ENCODE results near the gene KCMF1.

Gene KCMF1

DNA sequence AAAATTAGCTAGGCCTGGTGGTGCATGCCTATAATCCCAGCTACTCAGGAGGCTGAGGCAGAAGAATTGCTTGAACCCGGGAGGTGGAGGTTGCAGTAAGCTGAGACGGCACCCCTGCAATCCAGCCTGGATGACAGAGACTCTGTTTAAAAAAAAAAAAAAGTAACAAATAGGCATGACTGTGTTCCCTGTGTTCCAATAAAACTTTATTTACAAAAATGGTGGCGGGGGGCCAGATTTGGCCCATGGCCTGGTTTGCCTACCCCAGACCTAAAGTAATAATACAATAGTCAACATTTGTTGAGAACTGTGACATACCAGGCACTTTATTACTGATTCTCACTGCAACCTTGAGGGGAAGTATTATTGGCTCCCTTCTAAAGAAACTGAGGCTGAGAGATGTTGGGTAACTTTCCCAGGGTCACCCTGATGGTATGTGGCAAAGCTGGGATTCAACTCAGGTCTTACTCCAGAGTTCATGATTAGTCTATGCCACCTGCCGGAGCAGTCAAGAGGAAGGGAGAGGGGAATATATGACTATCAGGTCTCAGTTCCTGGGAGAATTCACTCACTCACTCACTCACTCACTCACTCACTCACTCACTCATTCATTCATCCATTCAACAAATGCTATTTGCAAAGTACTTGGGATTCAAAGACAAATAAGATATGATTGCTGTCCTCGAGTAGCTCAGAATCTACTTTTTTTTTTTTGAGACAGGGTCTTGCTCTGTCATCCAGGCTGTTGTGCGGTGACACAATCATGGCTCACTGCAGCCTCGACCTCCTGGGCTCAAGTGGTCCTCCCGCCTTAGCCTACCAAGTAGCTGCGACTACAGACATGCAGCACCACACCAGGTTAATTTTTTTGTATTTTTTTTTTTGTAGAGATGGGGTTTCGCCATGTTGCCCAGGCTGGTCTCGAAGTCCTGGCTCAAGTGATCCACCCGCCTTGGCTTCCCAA is 14.3 kb upstream of the KCMF1 start:
- in situ Hi-C loops (cut with MboI; ENCODE audit: low sequenced_read_pairs), result no loop called here

DNA sequence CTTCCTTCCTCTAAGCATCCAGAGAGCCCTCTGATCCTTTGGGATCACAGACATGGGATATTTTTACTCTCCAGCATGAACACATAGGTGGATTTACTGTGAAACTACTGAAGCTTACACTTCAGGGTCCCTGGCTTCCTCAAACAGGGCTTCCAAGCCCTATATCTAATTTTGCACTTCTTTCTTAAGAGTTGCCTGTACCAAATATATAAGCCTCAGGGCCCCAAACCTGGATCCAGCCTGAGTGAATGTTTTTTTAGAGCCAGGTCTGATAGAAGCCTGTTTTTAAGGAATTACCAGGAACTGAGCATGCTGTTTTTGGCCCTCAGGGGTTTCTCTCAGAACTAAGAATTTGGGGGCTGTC is 13.2 kb upstream of the KCMF1 start:
- in situ Hi-C loops (cut with MboI; ENCODE audit: low sequenced_read_pairs), result no loop called here

DNA sequence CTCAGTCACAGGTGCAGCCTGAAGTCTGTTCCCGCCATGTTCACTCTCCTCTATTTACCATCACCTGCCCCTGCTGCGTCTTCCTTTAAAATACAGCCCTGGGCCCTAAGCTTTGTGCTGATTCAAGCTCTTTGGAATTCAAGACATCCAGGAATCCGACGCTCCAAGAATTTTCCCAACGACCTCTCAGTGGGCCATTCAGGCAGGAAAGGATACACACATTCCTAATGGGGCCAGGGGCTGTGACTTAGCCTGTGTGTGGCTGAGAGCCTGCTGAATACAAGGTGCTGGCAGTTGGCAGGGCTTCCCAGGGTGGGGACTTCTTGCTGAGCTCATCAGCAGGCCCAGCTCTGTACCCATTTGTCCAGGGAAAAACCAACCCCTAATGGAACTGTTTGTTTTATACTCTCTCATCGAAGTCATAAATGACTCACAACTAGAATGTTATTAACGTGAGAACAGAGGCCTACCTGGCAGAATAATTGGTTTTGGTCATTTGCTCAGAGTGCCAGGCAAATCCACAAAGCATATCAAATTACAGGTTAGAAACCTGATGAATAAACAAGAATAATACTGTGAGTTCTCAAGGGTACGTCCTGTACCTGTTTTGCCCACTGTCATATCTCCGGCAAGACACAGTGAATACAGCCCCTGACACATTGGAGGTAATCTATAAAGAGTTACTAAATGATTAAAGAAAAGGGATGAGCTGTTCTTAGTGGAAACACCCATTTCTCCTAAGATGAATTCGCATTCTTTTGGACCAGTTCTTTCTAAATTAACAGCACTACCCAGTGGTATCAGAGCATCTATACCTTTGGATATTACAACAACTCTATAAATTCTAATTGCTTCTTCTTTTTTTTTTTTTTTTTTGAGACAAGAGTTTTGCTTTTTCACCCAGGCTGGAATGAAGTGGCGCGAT is 12.6 kb upstream of the KCMF1 start:
- in situ Hi-C loops (cut with MboI; ENCODE audit: low sequenced_read_pairs), result no loop called here

DNA sequence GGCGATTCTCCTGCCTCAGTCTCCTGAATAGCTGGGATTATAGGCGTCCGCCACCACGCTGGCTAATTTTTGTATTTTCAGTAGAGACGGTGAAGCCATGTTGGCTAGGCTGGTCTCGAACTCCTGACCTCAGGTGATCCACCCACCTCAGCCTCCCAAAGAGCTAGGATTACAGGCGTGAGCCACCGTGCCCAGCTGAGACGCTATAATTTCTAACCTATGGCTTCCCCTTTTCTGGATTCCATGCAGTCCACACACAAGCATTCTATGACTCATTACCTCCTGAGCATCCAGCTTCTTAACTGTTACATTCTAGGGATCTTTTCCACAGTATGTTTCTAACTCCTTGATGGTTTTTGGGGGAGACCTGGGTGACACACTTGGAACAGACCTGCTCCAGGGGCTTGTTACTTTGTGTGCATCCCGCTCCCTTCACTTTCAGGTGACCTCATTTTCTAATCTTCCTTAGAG is 11.8 kb upstream of the KCMF1 start:
- in situ Hi-C loops (cut with MboI; ENCODE audit: low sequenced_read_pairs), result no loop called here

DNA sequence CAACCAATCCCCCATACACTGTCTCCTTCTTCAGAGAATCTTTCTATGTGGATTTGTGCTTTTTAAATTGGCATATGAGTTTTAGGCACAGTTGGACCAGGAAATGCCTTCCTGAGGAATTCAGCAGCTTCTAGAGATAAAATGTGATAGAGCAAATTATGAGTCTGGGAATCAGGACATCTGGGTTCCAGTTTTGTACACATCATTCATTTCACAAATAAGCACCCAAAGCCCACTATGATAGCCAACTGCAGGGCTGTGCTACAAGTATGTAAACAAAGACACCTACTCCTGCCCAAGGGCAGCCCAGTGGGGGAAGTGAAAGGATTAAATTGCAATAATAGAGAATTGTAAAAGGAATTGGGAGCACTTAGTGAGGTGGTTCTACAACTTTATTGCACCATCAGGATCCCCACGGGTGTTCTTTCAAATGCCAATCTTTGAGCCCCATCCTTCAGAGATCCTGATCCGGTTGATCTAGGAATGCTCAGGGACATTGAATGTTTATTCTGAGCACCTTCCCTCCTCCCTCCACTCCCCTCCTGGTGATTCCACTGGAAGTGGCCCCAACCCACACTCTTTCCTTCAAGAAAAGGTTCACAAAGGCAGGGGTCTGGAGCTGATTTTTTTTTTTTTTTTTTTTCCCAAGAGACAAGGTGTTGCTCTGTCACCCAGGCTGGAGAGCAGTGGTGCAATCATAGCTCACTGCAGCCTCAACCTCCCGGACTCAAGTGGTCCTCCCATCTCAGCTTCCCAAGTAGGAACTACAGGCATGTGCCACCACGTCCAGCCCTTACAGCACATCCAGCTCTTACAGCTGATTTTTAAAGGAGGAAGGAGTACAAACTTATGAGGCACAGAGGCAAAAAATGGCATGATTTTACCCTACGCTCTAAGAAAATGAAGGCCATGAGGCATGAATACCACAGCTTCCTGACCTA is 11.1 kb upstream of the KCMF1 start:
- in situ Hi-C loops (cut with MboI; ENCODE audit: low sequenced_read_pairs), result no loop called here

DNA sequence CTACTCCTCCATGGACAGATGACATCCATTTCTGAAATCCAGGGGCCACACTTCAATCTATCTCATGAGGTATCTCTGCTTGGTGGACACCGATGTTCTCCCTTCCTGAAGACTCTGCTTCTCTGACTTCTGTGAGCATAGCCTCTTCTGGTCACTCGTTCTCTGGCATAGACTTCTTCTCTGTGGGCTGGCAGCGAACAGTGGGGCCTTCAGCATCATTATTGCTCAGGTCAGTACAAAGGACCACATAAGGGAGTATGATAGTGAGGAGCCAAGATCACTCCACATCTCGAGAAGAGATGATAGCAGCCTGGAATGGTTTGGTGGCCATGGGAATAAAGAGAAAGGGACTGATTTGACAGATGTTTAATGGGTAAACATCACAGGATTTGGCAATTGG is 8.0 kb upstream of the KCMF1 start:
- in situ Hi-C loops (cut with MboI; ENCODE audit: low sequenced_read_pairs), result no loop called here

DNA sequence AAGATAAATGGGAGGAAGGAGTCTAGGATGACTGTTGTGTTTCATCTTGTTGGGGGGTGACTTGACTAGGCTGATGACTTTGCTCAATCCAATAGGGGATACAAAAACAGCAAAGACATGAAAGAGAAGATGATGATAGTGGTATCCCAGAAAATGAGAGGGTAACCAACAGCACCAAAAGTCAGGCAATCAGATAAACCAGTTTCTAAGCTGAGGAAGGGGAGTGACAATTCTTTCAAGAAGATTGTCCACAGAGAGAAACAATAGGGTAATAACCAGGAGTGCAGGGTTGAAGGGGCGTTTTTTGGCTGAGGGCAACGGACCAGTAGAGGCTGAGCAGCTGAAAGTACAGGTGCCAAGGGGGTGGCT is 7.7 kb upstream of the KCMF1 start:
- in situ Hi-C loops (cut with MboI; ENCODE audit: low sequenced_read_pairs), result no loop called here

DNA sequence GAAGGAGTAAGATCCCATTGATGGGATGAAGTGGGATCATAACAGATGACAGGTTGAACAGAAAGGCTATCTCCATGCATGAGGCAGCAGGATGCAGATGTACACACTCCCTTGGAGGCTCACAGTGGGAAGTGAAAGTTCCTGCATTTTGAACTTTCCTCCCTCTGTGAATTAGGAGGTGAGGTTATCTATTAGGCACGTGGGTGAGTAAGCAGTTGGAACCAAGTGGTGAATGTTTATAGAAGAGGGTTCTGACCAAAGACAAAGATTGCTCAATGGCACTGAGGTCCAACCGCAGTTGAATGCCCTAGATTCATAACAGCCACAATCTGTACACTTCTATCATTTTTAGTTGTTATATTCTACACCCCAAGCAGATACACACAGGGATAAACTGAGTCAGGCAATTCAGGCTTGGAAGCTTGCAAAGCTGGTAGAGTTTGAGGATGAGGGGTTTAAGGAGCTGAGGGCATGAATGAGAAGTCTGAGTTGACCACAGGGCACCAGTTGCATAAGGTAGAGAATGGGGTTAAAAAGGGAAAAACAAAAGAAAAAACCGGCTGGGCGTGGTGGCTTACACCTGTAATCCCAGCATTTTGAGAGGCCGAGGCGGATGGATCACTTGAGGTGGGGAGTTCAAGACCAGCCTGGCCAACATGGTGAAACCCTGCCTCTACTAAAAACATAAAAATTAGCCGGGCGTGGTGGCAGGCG is 7.1 kb upstream of the KCMF1 start:
- in situ Hi-C loops (cut with MboI; ENCODE audit: low sequenced_read_pairs), result no loop called here

DNA sequence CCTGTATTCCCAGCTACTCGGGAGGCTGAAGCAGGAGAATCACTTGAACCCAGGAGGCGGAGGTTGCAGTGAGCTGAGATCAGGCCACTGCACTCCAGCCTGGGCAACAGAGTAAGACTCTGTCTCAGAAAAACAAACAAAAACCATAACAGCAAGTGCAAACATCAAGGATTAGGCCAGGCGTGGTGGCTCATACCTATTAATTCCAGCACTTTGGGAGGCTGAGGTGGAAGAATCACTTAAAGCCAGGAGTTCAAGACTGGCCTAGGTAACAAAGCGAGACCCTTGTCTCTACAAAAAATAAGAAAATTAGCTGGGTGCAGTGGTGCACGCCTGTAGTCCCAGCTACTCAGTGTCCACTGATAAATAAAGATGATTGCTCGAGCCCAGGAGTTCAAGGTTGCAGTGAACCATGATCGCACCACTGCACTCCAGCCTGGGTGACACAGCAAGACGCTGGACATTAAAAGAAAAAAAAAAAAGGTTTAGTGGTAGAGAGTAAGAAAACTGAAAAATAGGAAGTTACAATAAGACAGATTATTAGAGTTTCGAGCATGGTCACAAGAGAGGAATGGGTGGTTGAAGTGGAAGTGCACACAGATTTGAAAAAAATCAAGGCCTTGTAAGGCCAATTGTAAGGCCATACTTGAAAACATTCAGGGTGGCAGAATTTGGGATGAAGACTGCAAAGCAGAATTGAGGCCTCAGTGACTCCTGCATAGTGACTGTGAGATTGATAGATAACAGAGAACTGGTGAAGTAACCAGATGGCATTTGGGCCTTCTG is 6.4 kb upstream of the KCMF1 start:
- in situ Hi-C loops (cut with MboI; ENCODE audit: low sequenced_read_pairs), result no loop called here

DNA sequence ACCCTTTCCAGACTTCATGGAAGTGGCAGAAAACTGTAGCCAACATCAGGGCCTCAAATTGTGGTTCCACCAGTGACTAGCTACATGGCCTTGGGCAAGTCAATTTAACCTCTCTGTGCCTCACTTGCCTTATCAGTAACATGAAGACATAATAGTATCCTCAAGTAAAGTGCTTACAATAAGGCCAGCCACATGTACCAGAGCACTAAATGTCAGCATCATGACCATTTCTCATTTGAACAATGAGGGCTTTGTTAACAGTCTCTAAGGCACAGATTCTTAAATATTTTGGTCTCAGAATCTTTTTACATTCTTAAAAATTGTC is 5.8 kb upstream of the KCMF1 start:
- in situ Hi-C loops (cut with MboI; ENCODE audit: low sequenced_read_pairs), result no loop called here

DNA sequence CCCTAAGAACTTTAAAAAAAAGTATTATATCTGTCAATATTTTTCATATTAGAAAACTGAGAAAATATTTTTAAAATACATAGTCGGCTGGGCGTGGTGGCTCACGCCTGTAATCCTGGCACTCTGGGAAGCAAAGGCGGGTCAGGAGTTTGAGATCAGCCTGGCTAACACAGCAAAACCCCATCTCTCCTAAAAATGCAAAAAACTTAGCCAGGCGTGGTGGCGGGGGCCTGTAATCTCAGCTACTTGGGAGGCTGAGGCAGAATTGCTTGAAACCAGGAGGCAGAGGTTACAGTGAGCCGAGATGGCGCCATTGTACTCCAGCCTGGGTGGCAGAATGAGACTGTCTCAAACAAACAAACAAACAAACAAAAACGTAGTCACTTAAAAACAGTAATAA is 5.1 kb upstream of the KCMF1 start:
- in situ Hi-C loops (cut with MboI; ENCODE audit: low sequenced_read_pairs), result no loop called here

DNA sequence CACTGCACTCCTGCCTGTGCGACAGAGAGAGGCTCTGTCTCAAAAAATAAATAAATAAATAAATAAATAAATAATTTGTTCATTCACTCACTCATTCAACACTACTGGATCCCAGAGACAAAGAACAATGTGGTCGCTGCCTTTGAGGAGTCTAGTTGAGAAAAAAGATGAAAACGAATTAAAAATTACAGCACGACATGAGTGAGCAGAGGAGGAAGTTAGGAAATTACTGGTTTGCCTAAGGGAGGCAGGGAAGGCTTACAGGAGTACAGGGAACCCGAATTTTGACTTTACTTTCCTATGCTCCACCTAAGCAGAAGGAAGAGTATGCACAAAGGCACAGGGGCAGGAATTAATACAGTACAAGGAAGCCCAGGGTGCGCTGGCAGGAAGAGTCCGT is 4.2 kb upstream of the KCMF1 start:
- in situ Hi-C loops (cut with MboI; ENCODE audit: low sequenced_read_pairs), result no loop called here

DNA sequence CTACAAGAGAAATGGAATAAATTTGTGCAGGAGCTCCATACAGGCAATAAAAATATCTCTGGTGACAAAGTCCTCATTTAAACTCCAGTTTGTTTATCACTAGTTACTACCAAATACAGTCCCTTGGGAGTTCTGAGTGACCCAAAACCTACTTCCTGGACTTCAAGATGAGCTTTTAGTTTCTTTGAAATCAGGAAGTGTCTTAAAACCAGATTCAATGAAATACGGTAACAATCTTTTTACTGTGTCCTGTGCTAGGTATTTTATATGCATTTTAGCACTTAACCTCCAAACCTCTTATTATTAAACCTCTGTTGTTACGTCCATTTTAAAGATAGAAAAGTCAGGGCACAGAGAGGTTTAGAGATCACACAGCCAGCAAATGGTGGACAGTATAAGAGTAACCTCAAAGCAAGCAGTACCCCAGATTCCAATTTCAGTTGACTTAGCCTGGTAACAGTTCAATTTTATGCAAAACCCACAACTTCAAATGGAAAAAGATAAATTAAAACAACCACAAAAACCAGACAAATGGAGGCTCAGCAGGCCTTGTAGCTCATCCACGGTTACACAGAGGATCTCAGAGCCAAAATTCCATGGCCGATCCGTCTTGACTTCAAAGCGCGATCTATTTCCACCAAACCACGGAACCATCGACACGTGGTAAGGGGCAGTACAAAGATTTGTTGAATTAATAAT is 1.3 kb upstream of the KCMF1 start:
- in situ Hi-C loops (cut with MboI; ENCODE audit: low sequenced_read_pairs), result no loop called here

DNA sequence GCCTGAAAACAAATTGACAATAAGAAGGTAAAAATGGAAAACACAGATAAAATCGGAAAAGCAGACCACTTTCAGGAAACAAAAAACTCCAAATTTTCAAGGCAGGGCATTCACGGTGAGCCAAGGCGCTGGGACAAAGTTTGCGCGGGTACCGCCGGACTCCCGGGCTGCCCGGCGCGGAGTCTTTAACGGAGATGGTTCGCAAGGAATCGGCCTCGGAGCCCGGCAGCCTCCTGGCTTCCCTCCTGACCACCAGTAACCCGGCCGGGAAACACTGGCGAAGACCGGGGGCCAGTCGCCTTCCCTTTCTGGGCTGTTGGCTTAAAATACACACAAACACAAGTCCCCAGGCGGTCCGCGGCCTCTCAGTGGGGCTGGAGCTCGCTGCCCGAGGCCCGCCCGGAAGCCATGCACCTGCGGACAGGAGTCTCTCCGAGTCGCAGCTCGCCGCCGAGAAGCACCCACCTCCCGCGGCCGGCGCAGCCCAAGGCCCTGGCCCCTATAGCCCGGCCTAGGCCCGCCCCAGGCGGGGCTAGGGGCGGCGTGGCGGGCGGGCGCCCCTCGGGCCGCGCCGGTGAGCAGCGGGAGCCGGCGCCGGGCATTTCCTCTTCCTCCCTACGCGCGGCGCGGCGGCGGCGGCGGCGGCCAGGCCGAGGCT is 622 bp upstream of the KCMF1 start:
- in situ Hi-C loops (cut with MboI; ENCODE audit: low sequenced_read_pairs), result no loop called here

DNA sequence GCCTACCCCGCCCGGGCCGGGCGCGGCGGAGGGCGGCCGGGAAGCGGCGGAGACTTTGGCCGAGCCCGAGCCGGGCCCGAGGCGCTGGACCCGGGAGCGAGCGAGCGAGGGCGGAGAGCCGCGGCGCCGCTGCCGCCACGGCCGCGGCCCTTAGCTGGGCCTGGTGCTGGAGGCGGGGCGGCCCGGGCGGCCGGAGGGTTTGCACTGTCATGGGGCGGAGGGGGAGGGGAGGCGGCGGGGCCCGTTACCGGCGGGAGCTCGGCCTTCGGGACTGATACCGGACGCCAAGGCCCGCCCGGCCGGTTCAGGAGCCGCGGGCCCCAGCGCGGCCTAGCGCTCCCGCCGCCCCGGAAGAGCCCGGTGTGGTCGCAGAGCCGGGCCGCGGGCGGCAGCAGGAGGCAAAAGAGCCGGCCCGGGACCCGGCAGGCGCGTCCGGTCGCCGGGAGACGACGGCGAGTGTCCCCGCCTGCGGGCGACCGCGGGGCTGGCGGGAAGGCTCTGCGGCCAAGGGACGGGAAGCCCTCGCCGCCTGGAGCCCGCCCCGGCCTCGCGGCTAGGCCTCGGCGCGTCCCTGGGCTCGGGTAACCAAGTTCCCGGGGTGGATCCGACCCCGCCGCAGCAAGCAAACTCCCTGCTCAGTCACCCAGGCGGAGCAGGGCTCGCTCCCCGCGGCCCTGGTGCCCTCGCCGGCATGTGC is 697 bp downstream of the KCMF1 start:
- in situ Hi-C loops (cut with MboI; ENCODE audit: low sequenced_read_pairs), result no loop called here

DNA sequence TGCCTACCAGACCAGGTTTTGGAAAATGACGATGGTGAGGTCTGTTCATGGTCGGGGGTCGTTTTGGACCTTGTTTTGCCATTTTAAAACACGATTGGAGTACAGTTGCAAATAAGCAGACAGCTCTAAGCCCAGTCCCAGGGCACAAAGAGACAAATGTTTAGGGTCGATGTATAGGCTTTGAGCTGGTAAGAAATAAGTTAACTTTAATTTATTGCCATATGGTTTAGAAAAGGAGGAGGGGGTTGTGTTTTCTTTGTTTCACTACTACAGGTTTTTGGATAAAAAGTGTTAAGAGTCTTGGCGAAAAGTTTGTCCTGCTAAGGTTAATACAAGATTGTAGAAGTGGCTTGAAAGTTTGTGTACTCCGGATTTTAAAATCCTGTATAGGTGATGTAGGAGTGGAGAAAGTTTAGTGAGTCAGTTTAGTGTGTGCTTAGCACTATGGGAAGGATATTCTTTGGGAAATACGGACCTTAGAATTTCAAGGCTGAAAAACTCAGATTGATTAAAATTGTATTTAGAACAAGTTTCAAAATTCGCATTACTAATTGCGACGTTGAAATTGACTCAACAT is 1.3 kb downstream of the KCMF1 start:
- in situ Hi-C loops (cut with MboI; ENCODE audit: low sequenced_read_pairs), result no loop called here

DNA sequence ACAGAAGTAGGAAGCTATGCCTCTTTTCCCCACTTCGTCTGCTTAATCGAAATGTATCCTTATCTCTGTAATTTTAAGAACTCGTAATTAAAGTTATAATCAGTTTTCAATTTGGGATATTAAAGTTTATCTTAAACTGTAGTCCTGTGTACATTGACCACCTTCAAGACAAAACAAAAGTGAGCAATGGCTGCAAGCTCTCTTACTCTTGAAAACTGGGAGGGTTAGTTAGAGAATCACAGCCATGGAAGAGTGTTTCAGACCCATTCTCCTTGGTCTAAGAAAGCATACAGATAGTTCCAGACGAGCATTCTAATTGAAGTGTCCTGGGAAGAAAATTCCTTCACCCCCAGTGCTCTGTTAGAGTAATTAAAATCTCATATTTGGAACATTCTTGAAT is 2.0 kb downstream of the KCMF1 start:
- in situ Hi-C loops (cut with MboI; ENCODE audit: low sequenced_read_pairs), result no loop called here
